K562 (cell line): Measurements from ENCODE around the gene INTS12.

Experiments used
- BRCA1 ChIP-seq, 2 experiments: fragments of 450-650 bp in 1 of 2; sonication (generic) in 1 of 2; formaldehyde crosslinking in 1 of 2; IDR thresholded peaks; 2 replicates each; pipeline versions ENCODE4 v1.5.0 to v1.6.1; 2017 to 2020; ENCODE audit warnings: mild to moderate bottlenecking in 1 of 2, missing genetic modification reagents in 1 of 2
- POLR2AphosphoS5 ChIP-seq: IDR thresholded peaks from 2 replicates; pipeline ENCODE4 v1.6.1; 2011; ENCODE audit warnings: mild to moderate bottlenecking, low read depth, low read length, moderate library complexity; ENCODE audit not compliant: control insufficient read depth, insufficient read depth
- RAD21 ChIP-seq, 2 experiments: fragments of 250-450 bp in 1 of 2; fragments of 450-650 bp in 1 of 2; sonication (Bioruptor Pico) in 1 of 2; formaldehyde crosslinking in 1 of 2; IDR thresholded peaks in 1 of 2; conservative IDR thresholded peaks in 1 of 2; 2 replicates each; pipeline versions ENCODE4 v1.4.0 to v1.8.0; 2020 to 2022; ENCODE audit warnings: mild to moderate bottlenecking in 2 of 2, moderate library complexity in 1 of 2
- SMAD1 ChIP-seq: fragments of 150-350 bp; IDR thresholded peaks from 2 replicates; pipeline ENCODE4 v1.6.1; 2014; ENCODE audit warnings: low read length, low read depth; ENCODE audit not compliant: partially characterized antibody
- SMARCC2 ChIP-seq: fragments of 450-650 bp; IDR thresholded peaks from 2 replicates; pipeline ENCODE4 v1.6.1; 2017; ENCODE audit warnings: antibody characterized with exemption, moderate library complexity, mild to moderate bottlenecking, low read depth
- ZNF274 ChIP-seq: IDR thresholded peaks from 2 replicates; pipeline ENCODE4 v1.6.1; 2011; ENCODE audit warnings: low read depth, mild to moderate bottlenecking, low read length, moderate library complexity, borderline replicate concordance
- ZNF644 ChIP-seq: fragments of 200-800 bp; sonication (Bioruptor generic); IDR thresholded peaks from 2 replicates; pipeline ENCODE4 v1.6.1; 2016; ENCODE audit warnings: low read depth, missing genetic modification characterization, missing compliant biosample characterization
- TF ChIP-seq, protein P1 (sequence below): sonication (generic); formaldehyde crosslinking; IDR thresholded peaks from 2 replicates; pipeline ENCODE4 v1.5.0; 2020; ENCODE audit warnings: missing genetic modification reagents
- TF ChIP-seq, protein P2 (sequence below), 3 experiments: IDR thresholded peaks in 2 of 3; conservative IDR thresholded peaks in 1 of 3; 2 replicates each; pipeline ENCODE4 v1.5.1; 2011 to 2012; ENCODE audit warnings: low read length in 3 of 3, mild to moderate bottlenecking in 3 of 3, control low read depth in 2 of 3, improper control_type of control experiment in 1 of 3, inconsistent platforms in 1 of 3, low read depth in 1 of 3, mixed read lengths in 1 of 3, moderate library complexity in 1 of 3; ENCODE audit not compliant: insufficient read depth in 2 of 3

DNA sequence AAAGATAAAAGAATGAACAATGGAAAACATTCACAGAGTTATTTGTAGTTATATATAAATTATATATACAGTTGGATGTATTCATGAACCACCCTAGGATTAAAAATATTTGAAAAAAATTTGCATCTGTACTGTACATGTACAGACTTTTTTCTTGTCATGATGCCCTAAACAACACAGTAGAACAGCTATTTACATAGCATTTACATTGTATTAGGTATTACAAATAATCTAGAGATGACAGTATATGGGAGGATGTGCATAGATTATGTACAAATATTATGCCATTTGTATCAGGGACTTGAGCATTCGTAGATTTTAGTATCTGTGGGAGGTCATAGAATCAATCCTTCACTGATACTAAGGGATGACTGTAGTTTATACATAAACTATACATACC lies 44.9 kb upstream of the INTS12 start:
- TF ChIP-seq, protein P1, sequence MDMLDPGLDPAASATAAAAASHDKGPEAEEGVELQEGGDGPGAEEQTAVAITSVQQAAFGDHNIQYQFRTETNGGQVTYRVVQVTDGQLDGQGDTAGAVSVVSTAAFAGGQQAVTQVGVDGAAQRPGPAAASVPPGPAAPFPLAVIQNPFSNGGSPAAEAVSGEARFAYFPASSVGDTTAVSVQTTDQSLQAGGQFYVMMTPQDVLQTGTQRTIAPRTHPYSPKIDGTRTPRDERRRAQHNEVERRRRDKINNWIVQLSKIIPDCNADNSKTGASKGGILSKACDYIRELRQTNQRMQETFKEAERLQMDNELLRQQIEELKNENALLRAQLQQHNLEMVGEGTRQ (CRISPR knock-in tag), result no peak
- TF ChIP-seq SMAD1, result no peak
- no peak for TF ChIP-seq ZNF274
- TF ChIP-seq POLR2AphosphoS5, result no peak
- no peak for TF ChIP-seq BRCA1 (IDR thresholded peaks at IDR 0.05)
- TF ChIP-seq BRCA1 (CRISPR knock-in tag; IDR thresholded peaks at IDR 0.05), result no peak
- TF ChIP-seq, protein P2, sequence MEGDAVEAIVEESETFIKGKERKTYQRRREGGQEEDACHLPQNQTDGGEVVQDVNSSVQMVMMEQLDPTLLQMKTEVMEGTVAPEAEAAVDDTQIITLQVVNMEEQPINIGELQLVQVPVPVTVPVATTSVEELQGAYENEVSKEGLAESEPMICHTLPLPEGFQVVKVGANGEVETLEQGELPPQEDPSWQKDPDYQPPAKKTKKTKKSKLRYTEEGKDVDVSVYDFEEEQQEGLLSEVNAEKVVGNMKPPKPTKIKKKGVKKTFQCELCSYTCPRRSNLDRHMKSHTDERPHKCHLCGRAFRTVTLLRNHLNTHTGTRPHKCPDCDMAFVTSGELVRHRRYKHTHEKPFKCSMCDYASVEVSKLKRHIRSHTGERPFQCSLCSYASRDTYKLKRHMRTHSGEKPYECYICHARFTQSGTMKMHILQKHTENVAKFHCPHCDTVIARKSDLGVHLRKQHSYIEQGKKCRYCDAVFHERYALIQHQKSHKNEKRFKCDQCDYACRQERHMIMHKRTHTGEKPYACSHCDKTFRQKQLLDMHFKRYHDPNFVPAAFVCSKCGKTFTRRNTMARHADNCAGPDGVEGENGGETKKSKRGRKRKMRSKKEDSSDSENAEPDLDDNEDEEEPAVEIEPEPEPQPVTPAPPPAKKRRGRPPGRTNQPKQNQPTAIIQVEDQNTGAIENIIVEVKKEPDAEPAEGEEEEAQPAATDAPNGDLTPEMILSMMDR (IDR thresholded peaks at IDR 0.05 in 2 of 3, conservative IDR thresholded peaks at IDR 0.05 in 1 of 3; ENCODE audit: insufficient read depth in 2 of 3, low read depth in 1 of 3, low read length in 3 of 3), result no peak
- no peak for TF ChIP-seq RAD21 (CRISPR knock-in tag; conservative IDR thresholded peaks at IDR 0.05 in 1 of 2, IDR thresholded peaks at IDR 0.05 in 1 of 2)
- no peak for TF ChIP-seq SMARCC2
- TF ChIP-seq ZNF644 (tag), result no peak
